ENCODE measurements around the gene CENPT.

- no peak for TF ChIP-seq CTCF (conservative IDR thresholded peaks at IDR 0.05)
- no peak for TF ChIP-seq EZH2 (IDR thresholded peaks at IDR 0.05; ENCODE audit: low read depth)
These were observed 35.6 kb downstream of the CENPT start for GRCh38 chr16:67811899-67812298.

Data from PC-9 (cell line).